RPMI7951 (cell line): ENCODE data around the gene MDH2. TPM values are rescaled to one million over a fixed set of nuclear protein-coding genes. Genes with fewer than 3 reads are reported as not detected.
A peak's percentile ranks its signal among the peaks of the same experiment; 100 is the strongest.
"Not testable (repeated sequence)": the region's sequence is repeated elsewhere in the genome, so short reads cannot be mapped to it uniquely, and the experiment has no call there.

Experiments
- DNase-seq: peaks from one replicate; pipeline ENCODE4 v3.0.0-alpha.2; 2012; ENCODE audit warnings: low read depth
- total RNA-seq: library from RNA; depleted of rRNA; stranded (reverse); fragments of >200 nt; shearing (Covaris generic); gene quantifications from 2 replicates; pipeline ENCODE4 v1.2.3, GENCODE V29; 2014

MDH2 gene
- total RNA-seq, 1 experiment from 2014 or later, result 97.4 TPM

DNA sequence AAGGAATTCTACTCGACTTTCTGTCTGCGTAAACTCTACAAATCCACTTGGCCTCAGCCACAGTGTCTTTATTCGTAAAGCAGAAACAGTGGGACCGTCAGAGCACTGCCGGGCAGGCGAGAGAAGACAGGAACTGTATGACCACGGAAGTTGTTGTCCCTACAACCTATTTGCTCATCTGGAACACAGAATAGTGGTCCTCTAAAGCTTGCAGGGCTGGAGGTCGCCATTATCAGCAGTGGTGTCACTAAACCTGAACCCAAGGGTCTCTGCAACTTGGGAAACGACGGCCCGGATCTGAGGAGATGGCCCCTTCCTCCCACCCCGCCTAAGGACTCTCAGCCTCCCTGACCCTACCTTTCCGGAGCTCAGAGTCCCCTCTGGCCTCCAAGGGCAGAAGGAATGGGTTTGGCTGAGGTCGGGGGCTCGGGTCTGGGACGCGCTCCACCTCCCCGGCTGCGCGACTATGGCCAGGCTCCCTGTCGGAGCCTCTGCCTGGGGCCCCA is 548 bp upstream of the MDH2 start:
- no peak for DNase-seq

DNA sequence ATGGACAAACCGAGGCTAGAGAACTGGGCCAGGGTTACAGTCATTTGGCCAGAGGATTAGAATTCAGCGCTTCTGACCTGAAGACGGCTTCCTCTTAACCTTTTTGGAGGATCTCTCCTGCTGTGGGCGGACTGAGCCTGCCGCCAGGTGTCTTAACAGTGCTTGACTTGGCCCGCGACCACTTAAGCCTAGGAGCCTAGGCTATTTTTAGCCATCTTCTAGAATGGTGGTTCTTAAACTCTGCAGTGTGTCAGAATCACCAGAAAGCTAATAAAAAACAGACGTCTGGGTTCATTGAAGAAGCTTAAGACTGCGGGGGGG is 722 bp downstream of the MDH2 start:
- no peak for DNase-seq

DNA sequence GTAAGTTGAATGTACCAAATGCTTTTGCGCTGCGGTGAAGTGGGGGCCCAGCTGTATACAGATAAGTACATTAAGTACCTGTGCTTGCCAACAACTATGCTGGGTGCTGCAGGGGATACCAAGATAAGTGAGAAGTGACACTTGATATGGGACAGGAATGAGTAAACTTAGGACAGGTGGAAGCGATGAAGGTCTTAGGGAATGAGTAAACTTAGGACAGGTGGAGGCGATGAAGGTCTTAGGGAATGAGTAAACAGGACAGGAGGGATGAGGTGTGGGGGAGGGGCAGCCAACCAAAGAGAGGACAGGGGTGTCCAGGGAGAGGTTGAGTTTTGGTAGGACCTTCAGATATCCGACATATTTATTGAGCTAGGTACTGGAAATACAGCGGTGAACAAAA is 1.4 kb downstream of the MDH2 start:
- DNase-seq, result no peak

- DNase-seq, result no peak
Observed at GRCh38 chr7:76050545-76050944, 2.6 kb downstream of the MDH2 start.

DNA sequence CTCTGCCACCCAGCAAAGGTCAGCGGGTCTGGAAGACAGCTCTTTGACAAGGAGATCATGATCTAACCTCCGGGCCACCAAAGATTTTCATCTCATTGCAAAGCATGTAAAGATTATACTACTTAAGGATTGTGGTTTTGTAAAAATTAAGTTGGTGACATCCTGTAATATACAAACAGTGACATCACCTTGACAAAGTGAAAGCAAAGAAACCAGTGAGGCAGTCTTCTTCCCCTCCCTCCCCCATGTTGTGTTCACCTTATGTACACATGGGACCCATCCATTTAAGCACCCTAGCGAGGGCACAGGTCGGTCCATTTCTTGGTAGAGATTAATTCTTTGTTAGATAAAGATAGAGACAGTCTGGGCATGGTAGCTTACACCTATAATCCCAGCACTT is 3.9 kb downstream of the MDH2 start:
- no peak for DNase-seq

DNA sequence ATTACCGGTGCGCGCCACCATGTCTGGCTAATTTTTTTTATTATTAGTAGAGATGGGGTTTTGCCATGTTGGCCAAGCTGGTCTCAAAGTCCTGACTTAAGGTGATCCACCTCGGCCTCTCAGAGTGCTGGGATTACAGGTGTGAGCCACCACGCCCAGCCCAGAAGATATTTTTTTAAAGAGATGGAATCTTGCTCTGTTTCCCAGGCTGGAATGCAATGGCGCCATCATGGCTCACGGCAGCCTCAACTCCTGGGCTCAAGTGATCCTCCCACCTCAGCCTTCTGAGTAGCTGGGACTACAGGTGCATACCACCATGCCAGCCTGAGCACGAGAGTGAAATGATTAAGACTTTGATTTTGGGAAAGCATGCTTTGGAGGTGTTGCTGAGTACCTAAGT is 4.8 kb downstream of the MDH2 start:
- not testable (repeated sequence) for DNase-seq

DNA sequence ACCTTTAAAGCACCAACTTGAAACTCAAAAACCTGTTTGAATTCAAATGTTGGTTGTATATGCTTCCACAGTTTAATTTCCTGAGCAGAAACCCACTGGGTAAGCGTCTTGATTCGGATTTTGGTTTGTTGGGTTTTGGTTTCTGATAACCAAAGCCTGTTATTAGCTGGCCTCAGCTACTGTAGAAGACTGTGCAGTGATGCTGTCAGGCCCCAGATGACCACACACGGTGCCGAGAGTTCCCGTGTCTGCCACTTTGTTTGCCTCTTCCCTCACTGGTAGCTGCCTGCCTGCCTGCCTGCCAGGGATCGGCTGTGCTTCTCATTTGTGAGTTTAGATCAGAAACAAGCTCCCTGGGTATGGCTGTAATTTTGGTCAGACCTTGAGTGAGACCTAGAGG is 5.6 kb downstream of the MDH2 start:
- DNase-seq, result no peak

- peak; percentile 71 for DNase-seq
Observed at GRCh38 chr7:76054123-76055120, 6.5 kb downstream of the MDH2 start.

DNA sequence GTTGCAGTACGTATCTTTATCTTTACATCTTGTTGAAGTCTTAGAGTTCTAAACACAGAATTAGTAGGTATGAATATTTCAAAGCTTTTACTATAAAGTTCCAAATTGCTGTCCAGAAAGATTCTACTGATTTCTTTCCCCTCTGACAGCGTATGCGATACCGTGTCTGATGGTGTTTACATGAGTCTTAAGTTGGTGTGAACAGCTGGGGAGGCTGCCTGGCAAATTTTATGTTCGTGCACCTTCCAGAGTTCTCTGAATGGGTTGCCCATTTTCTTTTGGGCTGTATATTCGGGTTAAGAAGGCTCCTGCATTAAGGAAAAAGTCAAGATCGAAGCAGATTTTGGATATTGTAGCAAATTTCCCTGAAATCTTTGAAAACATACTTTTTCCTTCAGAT is 8.3 kb downstream of the MDH2 start:
- no peak for DNase-seq

DNA sequence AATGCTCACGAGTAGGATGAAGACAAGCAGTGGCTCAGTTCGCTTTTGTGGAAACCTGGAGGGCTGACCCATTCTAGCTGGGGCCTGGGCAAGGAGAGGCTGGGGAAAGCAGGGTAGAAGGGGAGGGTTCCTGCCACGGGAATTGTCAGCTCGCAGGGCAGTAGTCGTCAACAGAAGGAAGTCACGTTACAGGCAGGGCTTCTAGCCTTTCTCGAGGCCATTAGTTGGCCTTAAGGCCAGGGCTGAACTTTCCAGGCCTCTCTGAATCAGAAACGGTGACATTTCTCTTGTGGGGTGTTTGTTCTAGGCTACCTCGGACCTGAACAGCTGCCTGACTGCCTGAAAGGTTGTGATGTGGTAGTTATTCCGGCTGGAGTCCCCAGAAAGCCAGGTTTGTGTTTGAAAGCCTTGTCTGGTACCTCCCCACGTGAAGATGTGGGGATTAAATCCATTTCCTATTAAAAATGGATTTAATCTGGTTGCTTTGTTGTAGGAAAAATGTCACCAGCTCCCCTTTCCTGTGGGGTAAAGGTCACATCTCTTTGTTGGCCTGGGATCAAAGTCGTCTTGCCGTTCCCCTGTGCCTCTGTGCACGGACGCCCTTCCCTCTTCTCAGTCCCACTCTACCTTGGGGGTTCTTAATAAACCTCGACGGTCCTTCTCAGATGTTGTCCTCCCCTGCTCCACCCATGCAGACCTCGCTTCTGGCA is 9.4 kb downstream of the MDH2 start:
- no peak for DNase-seq

- no peak for DNase-seq
Observed at GRCh38 chr7:76057813-76058145, 9.9 kb downstream of the MDH2 start.

DNA sequence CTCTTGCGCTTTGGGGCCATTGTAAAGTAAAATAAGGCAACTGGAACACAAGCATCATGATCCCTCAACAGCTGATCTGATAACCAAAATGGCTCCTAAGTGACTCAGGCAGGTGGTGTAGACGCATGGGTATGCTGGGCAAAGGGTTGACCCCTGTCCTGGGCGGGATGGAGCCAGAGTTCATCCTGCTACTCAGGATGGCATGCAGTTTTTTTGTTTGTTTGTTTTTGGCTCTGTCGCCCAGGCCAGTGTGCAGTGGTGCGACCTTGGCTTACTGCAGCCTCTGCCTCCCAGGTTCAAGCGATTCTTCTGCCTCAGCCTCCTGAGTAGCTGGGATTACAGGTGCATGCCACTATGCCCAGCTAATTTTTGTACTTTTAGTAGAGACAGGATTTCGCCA is 10.8 kb downstream of the MDH2 start:
- not testable (repeated sequence) for DNase-seq

DNA sequence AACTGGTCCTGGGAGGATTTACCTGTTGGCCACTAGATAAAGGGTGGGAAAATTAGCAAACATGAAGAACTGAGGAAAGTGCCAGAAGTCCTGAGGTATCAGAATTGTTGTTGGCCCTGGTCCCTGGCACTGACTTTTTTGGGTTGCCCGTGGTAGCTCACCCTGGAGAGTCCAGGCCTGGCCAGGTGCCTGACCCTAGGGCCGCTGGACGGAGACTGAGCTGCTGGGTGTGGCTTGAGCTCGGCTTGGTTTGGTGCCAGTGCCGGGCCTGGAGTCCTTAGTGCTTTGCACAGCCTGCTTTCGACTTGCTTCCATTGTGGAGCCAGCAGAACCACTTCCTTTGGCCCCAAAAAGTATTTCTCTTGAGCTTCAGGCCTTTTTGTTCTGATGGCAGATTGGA is 12.9 kb downstream of the MDH2 start:
- DNase-seq, result no peak

GRCh38 chr7:76062254-76062653 is 14.3 kb downstream of the MDH2 start:
- no peak for DNase-seq

GRCh38 chr7:76063114-76063513 is 15.2 kb downstream of the MDH2 start:
- DNase-seq, result no peak

DNA sequence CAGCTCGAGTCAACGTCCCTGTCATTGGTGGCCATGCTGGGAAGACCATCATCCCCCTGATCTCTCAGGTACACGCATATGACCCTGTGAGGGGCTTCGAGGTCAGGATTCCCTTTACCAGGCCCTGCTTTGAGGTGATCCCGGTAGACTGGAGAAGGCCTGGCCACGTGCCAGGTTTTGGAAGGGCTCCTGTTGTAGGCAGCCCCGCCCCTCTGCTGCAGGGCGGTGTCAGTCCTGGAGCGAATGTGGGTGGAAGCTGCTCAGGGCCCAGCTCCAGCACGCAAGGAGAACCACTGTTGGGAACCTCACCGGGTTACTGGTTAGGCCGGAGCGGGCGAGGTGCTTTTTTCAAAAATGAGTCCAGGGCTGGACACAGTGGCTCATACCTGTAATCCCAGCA is 15.6 kb downstream of the MDH2 start:
- DNase-seq, result no peak

DNA sequence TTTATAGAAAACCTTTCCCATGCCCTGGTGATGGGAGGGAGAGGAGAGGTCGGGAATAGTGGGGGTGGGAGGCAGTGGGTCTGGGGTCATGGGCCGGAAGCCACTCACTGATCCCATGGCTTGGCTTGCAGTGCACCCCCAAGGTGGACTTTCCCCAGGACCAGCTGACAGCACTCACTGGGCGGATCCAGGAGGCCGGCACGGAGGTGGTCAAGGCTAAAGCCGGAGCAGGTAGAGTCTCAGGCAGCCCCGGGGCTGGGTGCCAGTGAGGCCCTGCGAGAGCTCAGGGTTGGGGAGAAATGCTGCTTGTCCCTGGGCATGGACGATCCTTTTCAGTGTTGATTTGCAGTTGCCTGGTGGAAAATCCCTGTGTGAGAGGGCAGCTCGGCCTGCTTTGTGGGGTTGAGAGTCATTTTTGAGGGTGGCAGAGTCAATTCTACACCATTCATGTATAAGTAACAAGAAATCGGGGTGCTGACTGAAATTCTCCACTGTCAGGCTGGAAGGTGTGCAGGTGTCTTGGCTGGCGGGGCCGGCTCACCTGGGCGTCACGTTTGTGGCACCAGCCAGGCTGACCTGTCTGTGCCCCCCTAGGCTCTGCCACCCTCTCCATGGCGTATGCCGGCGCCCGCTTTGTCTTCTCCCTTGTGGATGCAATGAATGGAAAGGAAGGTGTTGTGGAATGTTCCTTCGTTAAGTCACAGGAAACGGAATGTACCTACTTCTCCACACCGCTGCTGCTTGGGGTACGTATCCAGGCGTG is 16.5 kb downstream of the MDH2 start:
- no peak for DNase-seq

GRCh38 chr7:76065016-76065612 is 17.2 kb downstream of the MDH2 start:
- DNase-seq, result no peak

GRCh38 chr7:76066716-76067503 is 19.0 kb downstream of the MDH2 start:
- DNase-seq, result no peak

DNA sequence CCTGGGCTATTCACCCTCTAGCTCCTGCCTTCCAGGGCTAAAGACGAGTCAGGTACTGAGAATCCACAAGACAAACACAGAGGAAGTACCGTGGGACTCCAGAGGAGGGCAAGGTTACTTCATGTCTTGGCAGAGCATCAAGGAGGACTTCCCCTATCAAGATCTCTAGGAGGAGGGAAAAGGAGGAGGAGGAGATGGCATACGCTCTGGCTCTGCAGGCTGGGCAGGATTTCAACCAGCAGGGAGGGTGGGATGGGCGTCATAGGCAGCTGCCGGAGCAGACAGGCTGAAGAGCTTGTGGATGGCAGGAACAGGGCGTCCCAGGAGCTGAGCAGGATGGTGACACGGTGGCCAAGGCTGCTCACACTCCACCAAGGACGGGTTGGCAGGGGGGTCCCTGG is 21.3 kb downstream of the MDH2 start:
- DNase-seq, result peak; percentile 88
